Measurements from ENCODE around the gene MT1A.

- TF ChIP-seq POLR2AphosphoS5 (IDR thresholded peaks at IDR 0.05; ENCODE audit: borderline replicate concordance, low read depth, low read length) (no peak), EZH2 (IDR thresholded peaks at IDR 0.05) (no peak)
Observed at GRCh38 chr16:56634715-56635440, 3.6 kb upstream of the MT1A start.
